GM12875 (cell line): ENCODE measurements around the gene SRSF5.

ENCODE experiments used
- H3K4me3 ChIP-seq: one replicate; pipeline ENCODE4 v1.5.1; 2011; ENCODE audit warnings: low read depth, low read length, control low read depth
- CTCF ChIP-seq: IDR thresholded peaks from 2 replicates; pipeline ENCODE4 v1.5.1; 2011; ENCODE audit warnings: low read depth, mild to moderate bottlenecking, control low read depth, inconsistent platforms, low read length, moderate library complexity, borderline replicate concordance; ENCODE audit not compliant: insufficient read depth

Gene SRSF5

GRCh38 chr14:69770559-69770958 lies 3.6 kb downstream of the SRSF5 start:
- no peak for TF ChIP-seq CTCF
- H3K4me3 ChIP-seq, result no peak overlapping the region

- no peak overlapping the region for H3K4me3 ChIP-seq
- TF ChIP-seq CTCF, result no peak
These were observed 4.2 kb downstream of the SRSF5 start for GRCh38 chr14:69771136-69771535.

GRCh38 chr14:69772082-69773017 lies 5.4 kb downstream of the SRSF5 start:
- TF ChIP-seq CTCF, result no peak
- H3K4me3 ChIP-seq, result no peak overlapping the region

- no peak for TF ChIP-seq CTCF
- H3K4me3 ChIP-seq, result no peak overlapping the region
These were observed 6.8 kb downstream of the SRSF5 start for GRCh38 chr14:69773571-69774276.

GRCh38 chr14:69775012-69775411 lies 8.1 kb downstream of the SRSF5 start:
- TF ChIP-seq CTCF, result no peak
- H3K4me3 ChIP-seq, result no peak overlapping the region

- no peak for TF ChIP-seq CTCF
- no peak overlapping the region for H3K4me3 ChIP-seq
These were observed 10.0 kb downstream of the SRSF5 start for GRCh38 chr14:69776875-69777453.
